HS-5 (cell line): ENCODE results near the gene GABRD.
"Not testable (repeated sequence)": the region's sequence is repeated elsewhere in the genome, so short reads cannot be mapped to it uniquely, and the experiment has no call there.

Experiments used
- DNase-seq: peaks from one replicate; pipeline ENCODE4 v3.0.0-alpha.2; 2012; ENCODE audit warnings: low read depth

Gene GABRD

GRCh38 chr1:2019172-2019543 lies at the start of gene GABRD:
Gene GABRD (plus strand): TSS chr1:2019345. CDS start chr1:2019424, 79 bp downstream.
- DNase-seq, result no peak

DNA sequence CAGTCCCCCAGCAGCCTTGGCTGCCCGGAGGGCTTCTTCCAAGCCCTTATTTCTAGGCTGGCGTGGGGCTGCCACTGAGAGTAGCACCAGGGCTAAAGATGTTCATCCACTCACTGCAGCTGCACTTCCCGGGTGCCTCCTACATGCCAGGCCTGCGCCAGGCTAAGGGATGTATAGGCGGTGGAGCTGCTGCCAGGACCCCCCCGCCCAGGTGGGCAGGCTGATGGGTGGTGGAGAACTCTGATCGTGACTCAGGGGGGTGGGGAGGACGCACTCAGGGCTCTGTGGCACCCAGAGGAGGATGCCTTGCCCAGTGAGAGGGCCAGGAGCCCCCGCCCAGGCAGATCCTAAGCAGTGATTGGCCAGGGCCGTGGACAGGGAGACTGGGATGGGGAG lies 49.6 kb upstream of the GABRD start:
- no peak for DNase-seq

- no peak for DNase-seq
These were observed 49.0 kb upstream of the GABRD start for GRCh38 chr1:1969953-1970716.

DNA sequence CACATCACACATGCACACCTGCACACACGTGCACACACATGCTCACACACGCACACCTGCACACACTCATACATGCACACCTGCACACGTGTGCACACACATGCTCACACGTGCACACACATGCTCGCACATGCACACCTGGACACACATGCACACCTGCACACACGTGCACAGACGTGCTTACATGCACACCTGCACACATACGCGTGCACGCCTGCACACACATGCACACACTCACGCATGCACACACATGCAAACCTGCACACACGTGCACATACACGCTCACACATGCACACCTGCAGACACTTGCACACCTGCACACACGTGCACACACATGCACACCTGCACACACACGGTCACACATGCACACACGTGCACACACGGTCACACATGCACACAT lies 48.1 kb upstream of the GABRD start:
- DNase-seq, result no peak

DNA sequence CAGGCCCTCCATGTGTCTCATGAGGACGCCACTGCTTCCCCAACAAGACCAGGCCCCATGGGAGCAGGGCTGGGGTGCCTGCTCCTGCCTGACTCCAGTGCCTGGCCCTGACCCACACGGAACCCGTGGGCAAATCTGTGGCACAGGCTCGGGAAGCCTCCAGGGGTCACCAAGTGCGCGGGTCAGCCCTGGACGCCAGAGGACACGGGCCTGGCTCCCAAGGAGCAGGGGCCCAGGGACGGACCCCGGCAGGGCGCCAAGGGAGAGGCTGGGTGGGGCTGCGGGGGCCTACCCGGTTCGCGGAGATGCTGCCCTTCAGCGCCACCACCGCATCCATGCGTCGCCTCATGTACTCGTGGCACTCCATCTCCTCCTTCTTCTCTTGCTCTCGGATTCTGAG lies 47.5 kb upstream of the GABRD start:
- DNase-seq, result no peak

GRCh38 chr1:1972976-1973715 lies 46.0 kb upstream of the GABRD start:
- DNase-seq, result no peak

DNA sequence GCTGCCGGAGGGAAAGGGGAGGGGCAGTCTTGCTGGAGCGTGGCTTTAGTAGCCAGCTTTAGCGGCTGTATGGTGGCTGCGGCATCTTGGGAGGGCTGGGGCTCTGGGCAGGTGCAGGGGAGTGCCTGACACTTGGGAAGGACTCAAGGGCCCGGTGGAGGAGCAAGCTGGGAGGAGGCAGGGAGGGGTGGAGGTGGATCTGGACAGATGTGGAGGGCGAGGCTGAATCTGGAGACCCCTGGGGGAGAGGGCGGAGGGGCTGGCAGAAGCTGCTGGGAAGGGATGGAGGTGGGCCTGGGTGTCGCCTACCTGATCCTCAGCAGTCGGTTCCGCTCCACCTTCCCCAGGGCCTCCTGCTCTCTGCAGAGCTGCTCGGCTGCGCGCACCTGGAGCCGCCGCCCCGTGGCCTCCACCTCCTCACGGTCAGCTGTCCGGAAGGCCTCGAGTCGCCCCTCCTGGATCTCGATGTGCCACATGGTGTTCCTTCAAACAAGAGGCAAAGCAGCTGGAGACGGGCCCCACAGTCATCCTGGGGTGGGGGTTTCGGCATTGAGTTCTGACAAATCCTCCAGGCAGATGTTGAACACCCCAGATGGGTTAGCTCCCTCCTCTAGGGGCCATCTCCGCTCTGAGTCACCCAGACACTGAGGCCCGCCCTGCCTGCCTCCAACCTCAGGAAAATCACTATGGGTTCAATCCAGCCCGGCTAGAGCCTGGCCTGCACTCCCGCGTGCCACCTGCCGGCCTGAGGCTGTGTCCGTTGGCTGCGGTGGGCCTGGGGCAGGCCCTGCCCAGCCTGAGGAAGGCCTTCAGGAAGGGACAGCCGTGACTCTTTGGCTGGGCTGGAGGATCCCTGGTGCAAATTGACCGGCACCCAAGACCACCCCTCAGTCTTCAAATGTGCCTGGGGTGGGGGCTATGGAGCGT lies 45.2 kb upstream of the GABRD start:
- no peak for DNase-seq

DNA sequence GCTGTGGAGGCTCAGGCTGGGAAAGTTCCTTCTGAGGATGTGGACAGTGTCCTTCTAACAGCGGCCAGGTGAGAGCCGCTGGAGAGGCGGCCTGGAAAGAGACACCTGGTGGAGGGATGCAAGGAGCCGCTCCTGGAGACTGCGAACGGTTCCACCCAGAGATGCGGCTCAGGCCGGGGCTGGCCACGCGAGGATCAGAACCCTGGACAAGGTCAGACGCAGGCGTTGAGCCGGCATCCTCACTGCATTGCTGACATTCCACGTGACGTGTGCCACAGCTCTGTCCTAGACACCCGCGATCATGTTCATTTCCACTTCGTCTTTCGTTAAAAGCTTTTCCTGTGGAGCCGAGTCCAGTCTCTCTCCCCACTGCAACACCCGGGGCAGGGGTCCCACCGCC lies 44.3 kb upstream of the GABRD start:
- DNase-seq, result no peak

GRCh38 chr1:1975535-1975934 lies 43.6 kb upstream of the GABRD start:
- DNase-seq, result no peak

DNA sequence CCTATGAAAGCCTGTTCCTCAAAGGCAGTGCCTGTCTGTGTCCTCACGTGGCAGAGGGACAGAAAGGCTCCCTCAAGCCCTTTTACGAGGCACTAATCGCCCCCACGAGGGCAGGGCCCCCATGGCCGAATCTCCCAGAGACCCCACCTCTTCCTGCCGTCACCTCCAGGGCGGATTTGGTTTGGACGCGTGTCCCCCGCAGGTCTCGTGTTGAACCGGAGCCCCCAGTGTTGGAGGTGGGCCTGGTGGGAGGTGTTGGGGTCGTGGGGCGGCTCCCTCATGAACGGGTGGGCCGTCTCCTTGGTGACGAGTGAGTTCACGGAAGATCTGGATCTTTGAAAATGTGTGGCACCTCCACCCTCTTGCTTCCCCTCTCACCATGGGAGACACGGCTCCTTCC lies 43.1 kb upstream of the GABRD start:
- no peak for DNase-seq

- DNase-seq, result no peak
These were observed 41.0 kb upstream of the GABRD start for GRCh38 chr1:1978108-1978507.

GRCh38 chr1:1978690-1979481 lies 40.3 kb upstream of the GABRD start:
- DNase-seq, result not testable (repeated sequence)

DNA sequence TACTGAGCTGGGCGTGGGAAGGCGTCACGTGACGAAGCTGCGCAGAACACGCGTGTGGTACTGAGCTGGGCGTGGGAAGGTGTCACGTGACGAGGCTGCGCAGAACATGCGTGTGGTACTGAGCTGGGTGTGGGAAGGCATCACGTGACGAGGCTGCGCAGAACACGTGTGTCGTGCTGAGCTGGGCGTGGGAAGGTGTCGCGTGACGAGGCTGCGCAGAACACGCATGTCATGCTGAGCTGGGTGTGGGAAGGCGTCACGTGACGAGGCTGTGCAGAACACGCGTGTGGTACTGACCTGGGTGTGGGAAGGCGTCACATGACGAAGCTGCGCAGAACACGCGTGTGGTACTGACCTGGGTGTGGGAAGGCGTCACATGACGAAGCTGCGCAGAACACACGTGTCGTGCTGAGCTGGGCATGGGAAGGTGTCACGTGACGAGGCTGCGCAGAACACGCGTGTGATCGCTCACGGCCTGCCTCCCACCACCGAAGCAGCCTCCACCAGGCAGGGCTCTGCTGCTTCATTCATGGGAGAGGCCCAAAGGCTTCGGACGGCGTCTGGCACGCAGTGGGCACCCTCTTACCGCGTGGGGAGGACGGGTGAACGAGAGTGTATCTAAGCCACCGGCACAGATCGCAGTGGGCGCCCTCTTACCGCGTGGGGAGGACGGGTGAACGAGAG lies 39.5 kb upstream of the GABRD start:
- no peak for DNase-seq

GRCh38 chr1:1980467-1981141 lies 38.5 kb upstream of the GABRD start:
- DNase-seq, result no peak

GRCh38 chr1:1981142-1981500 lies 38.0 kb upstream of the GABRD start:
- DNase-seq, result no peak

GRCh38 chr1:1981631-1982327 lies 37.4 kb upstream of the GABRD start:
- DNase-seq, result not testable (repeated sequence)

GRCh38 chr1:1982379-1983232 lies 36.5 kb upstream of the GABRD start:
- DNase-seq, result no peak

DNA sequence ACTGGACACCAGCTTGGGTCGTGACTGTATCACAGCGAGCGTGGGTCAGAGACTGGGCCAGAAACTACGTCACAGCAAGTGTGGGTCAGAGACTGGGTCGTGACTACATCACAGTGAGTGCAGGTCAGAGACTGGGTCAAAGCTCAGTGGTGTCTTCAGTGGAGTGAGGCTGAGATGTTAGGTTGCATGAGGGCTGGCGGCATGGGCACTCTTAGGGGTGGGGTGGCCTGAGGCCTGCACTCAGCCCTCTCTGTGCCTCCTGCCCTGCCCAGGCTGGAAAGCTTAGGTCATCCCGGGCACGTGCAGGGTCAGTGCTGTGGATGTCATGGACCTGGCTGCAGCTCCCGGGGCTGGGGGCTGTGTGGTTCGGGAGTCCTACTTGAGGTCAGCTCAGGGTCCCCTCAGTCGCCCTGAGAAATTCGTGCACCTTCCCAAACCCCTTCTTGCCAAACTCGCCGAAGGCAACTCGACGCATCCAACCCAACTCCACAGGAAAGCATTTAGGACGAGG lies 34.5 kb upstream of the GABRD start:
- no peak for DNase-seq
